NCI-H2196 treated with DMSO at 0.1 percent for 48 hours (cell line): ENCODE data around the gene PCNX1.
"Not testable (repeated sequence)": the region's sequence is repeated elsewhere in the genome, so short reads cannot be mapped to it uniquely, and the experiment has no call there.

Experiments used
- DNase-seq: peaks from one replicate; lab custom pipeline; 2025; ENCODE audit not compliant: unreplicated experiment; lab: John Stamatoyannopoulos, UW

The PCNX1 gene

DNA sequence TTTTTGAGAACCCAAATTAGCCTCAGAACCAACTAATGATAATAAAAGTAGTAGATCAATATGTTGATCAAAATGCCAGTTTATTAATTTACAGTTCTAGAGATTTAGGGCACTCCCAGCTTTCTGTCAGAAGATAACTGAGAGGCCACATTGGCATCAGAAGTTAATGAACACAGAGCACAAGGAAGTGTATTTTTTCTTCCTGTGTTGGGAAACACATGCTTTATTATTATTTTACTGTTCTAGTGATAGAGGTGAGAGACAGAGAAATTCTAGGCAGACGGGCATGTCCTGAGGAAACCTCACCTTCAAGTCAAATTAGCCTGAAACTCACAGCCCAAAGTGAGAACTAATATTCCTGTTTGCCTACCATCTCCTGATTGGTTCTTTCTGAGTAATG is 213.7 kb downstream of the PCNX1 start:
- DNase-seq = no peak

DNA sequence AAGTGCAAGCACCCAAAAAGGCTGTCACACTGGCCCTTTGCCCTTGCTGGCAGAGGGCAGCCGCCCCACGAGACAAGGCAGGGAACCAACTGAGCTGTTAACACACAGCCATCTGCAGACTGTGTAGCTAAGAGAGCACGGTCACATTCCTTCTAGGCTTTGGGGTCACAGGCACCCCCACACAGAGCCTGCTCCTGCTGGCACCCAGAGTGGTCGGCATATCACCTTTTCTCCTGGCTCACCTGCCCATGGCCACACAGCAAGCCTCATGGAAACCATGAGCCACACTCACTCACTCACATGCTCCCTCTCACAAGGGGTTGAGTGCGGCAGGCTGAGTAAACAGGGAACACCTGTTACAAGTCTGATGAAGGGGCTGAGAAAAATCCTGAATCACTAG is 214.5 kb downstream of the PCNX1 start:
- DNase-seq = no peak

GRCh38 chr14:71122866-71123565 is 215.8 kb downstream of the PCNX1 start:
- DNase-seq = no peak

GRCh38 chr14:71123579-71124135 is 216.4 kb downstream of the PCNX1 start:
- DNase-seq = no peak

DNA sequence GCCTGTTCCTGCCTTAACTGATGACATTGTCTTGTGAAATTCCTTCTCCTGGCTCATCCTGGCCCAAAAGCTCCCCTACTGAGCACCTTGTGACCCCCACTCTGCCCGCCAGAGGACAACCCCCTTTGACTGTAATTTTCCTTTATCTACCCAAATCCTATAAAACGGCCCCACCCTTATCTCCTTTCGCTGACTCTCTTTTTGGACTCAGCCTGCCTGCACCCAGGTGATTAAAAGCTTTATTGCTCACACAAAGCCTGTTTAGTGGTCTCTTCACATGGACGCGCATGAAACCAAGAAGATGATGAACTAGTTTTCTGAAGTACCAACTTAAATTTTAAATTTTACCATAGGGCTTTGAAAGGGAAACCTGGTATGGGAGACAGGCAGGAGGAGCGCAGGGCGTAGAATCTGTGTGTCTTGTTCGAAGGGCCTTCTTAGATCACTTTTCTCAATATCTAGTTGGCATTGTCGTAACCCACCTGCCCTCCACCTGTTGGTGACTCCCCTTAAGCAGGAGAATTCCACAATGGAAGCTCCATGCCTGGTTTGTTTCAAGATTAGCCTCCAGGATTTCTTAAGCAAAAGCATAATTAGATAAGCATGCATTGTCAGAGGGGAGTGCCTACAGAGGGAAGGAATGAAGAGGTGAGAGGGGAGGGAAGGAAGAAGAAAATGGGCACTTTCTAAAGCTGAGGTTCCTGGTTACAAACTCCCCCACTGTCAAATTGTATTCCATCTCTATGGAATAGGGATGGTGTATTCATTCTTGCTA is 222.6 kb downstream of the PCNX1 start:
- DNase-seq = not testable (repeated sequence)

DNA sequence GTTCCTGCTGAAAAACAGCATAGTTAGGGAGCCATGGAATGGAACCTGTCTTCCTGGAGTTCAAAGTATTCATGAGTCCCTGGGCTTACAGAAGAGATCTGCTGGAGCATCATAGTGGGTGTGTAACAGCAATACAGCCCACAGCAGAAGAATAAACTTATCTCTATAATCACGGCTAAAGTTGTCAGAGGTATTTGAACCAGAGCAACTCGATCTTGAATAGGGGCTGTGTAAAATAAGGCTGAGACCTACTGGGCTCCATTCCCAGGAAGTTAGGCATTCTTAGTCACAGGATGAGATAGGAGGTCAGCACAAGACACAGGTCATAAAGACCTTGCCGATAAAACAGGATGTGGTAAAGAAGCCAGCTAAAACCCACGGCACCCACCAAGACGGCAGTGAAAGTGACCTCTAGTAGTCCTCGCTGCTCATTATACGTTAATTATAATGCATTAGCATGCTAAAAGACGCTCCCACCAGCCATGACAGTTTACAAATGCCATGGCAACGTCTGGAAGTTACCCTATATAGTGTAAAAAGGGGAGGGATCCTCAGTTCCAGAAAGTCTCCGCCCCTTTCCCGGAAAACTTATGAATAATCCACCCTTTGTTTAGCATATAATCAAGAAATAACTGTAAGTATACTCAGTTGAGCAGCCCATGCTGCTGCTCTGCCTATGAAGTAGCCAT is 223.4 kb downstream of the PCNX1 start:
- no peak for DNase-seq

DNA sequence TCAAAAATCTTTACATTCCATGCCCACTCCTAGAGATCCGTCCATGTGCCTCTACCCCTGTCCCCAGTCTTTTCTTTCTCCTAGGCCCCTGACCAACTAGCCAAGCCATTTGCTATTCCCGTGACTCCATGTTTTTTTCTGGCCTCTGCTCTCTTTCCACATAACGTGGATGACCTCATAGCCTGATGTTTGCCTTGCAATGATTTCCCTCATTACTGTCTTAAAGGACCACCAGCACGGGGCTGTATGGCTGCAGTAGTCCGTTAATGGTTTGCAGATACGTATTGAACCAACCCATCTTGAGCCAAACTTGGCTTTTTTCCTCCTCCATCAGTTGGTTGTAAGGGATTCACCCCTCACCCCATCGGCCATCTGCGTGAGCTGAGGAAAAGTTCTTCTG is 226.0 kb downstream of the PCNX1 start:
- no peak for DNase-seq

DNA sequence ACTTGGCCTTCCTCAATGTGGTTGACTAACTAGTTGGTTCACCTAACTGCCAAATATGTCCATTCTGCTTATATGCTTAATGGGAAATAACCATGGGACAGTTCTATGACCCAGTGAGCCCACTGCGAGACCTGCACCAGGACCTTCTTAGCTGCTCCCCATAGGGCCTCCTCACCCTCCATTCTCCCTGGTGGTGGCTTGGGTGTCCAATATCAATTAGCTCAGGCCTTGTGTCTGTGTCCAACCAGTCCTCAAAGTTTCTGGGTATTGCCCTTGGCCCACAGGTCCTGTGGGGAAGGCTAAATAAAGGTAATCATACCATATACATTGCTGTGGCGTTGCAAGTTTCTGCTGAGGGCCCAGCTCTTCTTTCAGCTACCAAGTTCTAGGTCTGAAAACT is 228.2 kb downstream of the PCNX1 start:
- no peak for DNase-seq

- no peak for DNase-seq
These were observed 228.7 kb downstream of the PCNX1 start for GRCh38 chr14:71135911-71136310.

GRCh38 chr14:71136386-71137060 is 229.3 kb downstream of the PCNX1 start:
- no peak for DNase-seq

GRCh38 chr14:71137536-71138447 is 230.5 kb downstream of the PCNX1 start:
- no peak for DNase-seq

DNA sequence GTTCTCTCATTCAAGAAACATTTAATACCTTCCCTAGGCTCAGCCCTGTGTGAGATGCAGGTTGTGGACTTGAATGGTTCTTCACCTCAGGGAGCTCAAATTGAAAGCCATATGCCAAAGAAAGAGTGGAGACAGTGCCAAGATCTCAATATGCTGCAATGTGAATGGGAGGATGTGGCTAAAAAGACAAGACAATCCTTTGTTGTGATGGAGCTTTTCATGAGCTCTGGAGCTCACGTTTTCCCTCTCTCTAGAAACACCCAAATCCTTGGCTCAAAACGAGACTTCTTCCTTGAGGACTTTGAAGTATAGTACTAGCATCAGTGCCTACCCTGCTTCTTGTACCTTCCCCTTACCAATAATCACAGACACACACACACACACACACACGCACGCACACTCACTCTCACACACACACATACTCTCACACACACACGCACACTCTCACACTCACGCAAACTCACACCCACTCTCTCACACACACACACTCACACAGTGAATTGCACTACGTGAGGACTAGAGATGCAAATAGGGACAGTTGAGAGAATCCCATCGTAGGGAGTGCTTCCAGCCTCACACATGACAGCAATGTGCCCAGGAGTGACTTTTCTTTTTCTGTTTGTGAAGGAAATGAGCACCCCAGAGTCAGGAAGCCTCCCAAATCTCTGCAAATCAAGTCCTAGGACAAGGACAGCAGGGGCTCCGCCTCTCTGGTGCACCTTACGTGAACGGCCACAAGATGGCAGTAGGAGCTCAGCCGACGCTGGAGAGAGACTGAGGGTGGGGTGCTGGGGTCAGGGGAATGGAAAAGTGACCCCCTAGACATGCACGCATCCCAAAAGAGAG is 231.4 kb downstream of the PCNX1 start:
- DNase-seq = peak; percentile 11

- DNase-seq = no peak
These were observed 232.2 kb downstream of the PCNX1 start for GRCh38 chr14:71139294-71139946.

- DNase-seq = no peak
These were observed 232.9 kb downstream of the PCNX1 start for GRCh38 chr14:71140157-71140556.

GRCh38 chr14:71141701-71142374 is 234.6 kb downstream of the PCNX1 start:
- no peak for DNase-seq

GRCh38 chr14:71142375-71143038 is 235.2 kb downstream of the PCNX1 start:
- DNase-seq = no peak
